ENCODE data around the gene KRT74.

GRCh38 chr12:52585066-52585465 is 11.4 kb upstream of the KRT74 start:
- TF ChIP-seq EZH2 (IDR thresholded peaks at IDR 0.05; ENCODE audit: low read length): no peak
- no peak for TF ChIP-seq CTCF (optimal IDR thresholded peaks at IDR 0.05 in 1 of 3, IDR thresholded peaks at IDR 0.05 in 1 of 3, conservative IDR thresholded peaks at IDR 0.05 in 1 of 3; ENCODE audit: extremely low read depth in 1 of 3, insufficient read depth in 2 of 3, low read length in 3 of 3)
